Islet of Langerhans (tissue), 1 donor: ENCODE measurements around the gene HOXC12.

Experiments used
- FAIRE-seq: peaks from one replicate; lab custom pipeline; 2011; peaks lifted over from hg19 to GRCh38; lab: Jason Lieb, UNC

Gene HOXC12

GRCh38 chr12:53956251-53956887, 1.7 kb downstream of the HOXC12 start:
- FAIRE-seq = no peak

DNA sequence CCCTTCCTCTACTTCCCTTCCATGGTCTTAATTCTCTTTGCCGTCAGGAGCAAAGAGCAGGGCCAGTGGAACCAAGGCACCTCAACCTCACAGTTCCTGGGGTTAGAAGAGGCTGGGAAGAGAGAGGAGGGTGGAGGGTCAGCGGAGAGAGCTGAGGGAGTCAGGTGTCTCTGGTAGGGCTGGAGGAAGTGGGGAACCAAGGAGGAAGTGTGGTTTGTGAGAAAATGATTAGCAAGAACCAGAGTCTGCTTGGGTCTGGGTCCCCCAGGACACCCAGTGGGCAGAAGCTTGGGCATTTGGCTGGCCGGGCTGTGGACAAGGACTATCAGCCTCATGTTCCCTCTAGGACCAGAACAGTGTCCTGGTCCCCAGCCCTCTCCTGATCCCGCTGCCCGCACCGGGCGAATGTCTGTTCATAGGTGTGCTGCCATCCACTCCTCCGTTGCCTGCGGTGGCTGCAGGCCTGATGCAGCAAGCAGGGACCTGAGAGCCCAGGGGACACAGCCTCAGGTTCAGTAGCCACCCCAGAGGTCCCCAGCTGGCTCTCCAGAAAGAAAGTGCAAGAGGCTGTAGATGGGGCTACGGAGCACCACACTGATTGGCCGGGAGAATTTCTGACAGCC, 2.3 kb downstream of the HOXC12 start:
- FAIRE-seq = no peak

DNA sequence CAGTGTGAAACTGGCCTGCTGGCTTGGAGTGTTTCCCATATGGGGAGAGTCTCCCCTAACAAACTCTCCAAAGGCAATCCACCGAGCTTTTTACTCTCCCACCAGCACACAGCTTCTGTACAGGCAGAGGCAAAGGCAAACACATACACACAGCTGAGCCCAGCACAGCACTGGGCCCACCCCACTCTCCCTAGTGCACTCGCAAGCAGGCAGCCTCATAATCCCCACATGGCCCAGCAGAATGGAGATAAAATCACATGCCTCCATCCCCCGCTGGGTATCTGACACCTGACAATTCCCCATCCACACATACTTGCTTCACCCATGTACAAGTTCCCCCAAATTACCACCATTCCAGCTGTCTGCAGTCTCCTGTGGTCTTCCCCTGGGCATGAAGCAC, 3.4 kb downstream of the HOXC12 start:
- no peak for FAIRE-seq

- FAIRE-seq = no peak
These were observed 4.6 kb downstream of the HOXC12 start for GRCh38 chr12:53959314-53959713.

- no peak for FAIRE-seq
These were observed 5.7 kb downstream of the HOXC12 start for GRCh38 chr12:53960187-53961024.

DNA sequence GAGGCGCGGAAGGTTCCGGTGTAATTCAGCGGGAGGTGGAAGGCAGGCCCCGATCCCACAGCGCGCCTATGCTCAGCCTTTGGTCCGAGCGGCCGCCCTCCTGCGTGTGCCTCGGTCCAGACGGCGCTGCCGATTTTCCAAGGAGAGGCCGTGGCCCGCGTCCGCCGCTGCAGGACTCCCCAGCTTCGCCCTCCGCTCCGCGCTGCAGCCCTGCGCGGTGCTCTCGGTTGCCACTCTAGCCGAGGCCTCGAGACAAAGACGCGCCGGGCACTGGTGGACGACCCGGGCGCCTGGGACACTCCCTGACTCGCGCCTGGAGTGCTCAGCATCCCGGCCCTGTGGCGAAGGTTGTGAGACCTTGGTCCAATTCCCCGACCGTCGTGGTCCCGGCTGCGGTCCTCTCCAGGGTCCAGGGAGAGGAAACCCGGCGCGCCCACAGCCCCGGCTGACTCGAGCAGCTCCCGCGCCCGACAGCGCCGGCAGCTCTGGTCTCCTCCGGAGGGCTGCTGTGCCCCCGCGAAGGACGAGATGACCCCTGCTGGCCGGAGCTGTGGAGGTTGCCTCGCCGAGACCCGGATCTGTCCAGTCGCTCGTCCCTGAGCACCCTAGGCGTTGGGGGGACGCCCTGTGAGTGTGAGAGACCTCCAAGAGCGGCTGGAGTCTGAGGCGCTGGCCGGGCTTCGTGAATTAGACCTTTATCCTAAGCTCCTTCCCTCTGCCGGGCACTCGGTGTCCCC, 6.5 kb downstream of the HOXC12 start:
- FAIRE-seq = no peak

GRCh38 chr12:53963005-53963404, 8.3 kb downstream of the HOXC12 start:
- FAIRE-seq = no peak

- no peak for FAIRE-seq
These were observed 9.0 kb downstream of the HOXC12 start for GRCh38 chr12:53963434-53964314.

GRCh38 chr12:53964315-53964713, 9.6 kb downstream of the HOXC12 start:
- no peak for FAIRE-seq

DNA sequence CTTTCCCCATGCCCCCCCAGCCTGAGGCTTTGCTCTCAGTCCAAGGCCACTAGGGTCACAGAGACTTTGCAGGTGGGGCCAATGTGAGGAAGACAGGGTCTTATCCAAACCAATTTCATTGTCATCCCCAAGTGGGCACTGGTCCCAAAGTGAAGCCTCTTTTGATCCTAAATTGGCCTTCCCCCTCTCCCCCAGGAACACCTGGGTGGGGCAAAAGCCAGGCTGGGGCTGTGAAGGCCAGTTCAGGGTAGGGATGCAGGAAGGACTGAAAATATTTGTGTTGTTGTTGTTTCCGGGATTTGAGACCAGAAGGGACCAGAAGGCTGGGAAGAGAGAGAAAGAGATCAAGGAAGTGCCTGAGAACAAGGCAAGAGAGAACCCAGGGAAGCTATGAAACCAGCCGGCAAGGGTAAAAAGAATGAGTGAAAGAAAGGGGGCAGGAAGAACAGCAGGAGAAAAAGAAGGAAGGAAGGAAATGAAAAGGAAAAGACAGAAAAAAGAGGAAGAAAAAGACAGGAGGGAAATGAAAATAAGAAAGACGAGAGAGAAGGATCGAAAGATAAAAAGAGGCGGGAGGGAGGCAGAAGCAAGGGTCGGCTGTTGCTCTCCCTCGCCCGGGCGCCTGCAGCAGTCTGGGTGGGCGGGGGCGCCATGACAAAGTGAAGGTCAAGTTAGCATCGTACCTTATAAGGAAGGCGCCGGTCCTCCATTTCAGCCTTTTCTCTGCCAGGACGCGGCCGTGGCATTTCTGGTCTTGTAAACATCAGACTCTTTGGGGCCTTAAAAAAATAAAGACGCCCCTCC, 10.8 kb downstream of the HOXC12 start:
- no peak for FAIRE-seq

DNA sequence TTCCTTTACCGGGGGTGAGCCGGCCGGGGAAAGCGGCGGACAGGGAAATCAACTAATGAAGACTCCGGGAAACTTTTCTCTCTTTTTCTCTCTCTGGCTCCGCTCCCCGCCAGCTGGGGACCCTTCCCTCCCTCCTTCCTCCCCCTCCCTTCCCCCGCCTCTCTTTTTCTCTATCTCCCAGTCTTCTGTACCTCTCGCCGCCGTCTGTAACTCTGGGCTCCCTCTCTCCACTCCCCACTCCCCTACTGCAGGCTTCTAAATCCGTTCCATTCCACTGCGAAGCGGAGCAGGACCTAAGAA, 11.3 kb downstream of the HOXC12 start:
- no peak for FAIRE-seq

DNA sequence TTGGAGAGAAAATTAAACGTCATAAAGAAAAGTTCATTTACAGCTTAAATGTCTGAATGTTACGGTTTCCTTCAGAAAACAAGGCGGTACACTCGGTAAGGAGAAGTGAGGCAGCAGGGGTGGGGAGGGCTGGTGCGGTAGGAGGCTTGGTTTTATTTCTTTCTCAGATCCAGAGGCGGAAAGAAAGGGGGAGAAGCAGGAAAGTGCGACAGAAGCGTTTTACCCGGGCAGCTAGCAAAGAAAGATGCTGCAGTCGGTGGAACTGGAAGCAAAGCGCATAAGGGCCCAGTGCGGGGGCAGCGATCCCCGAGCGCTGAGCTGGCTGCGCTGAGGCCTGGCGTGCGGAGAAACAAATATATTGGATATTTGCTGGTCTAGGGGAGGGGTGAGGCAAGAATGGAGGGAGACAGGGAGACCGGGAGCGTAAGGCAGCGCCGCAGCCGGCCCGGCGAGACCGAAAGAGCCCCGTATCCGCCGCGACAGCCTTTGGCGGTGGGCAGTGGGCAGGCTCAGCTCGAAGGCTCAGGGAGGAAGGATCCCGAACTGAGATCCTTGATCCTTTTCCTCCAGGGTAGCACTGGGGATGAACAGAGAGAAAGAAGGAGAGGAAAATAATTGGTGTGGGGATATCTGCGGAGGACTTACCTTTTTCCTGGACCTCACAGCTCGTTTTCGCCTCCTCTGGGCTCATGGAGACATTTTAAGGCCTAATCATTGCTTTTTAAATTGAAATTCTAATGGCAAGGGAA, 11.9 kb downstream of the HOXC12 start:
- no peak for FAIRE-seq

- no peak for FAIRE-seq
These were observed 12.8 kb downstream of the HOXC12 start for GRCh38 chr12:53967421-53967925.

GRCh38 chr12:53968214-53969127, 13.8 kb downstream of the HOXC12 start:
- FAIRE-seq = no peak

DNA sequence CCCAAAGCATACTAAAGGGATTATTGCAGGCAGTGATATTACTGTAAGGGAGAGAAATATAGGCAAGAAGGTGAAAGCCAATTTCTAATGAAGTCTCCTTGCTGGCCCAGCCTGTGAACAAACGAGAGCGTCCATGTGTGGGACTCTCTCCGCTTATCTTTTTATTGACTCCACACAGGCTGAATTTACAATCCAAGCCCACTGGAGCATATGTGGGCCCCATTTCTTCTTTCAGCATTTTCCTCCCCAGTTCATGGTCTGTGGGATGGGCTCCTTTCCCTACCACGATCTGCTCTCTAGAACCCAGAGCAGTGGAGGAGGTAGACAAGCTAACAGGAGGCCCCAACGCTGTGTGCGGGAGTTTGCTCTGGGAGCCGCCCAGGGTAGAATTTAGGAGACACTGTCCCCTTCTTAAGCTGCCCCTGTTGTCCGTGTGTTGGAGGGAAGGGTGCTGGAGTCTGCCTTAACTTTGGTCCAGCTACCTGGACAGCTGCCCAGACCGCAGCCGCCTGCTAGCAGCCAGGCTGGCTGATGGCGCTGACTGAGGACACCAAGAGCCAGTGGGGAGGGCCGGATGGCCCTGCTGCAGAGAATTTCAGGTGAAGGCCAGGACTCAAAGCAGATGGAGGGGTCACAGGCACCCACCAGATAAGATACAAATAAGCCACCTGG, 15.0 kb downstream of the HOXC12 start:
- FAIRE-seq = no peak

DNA sequence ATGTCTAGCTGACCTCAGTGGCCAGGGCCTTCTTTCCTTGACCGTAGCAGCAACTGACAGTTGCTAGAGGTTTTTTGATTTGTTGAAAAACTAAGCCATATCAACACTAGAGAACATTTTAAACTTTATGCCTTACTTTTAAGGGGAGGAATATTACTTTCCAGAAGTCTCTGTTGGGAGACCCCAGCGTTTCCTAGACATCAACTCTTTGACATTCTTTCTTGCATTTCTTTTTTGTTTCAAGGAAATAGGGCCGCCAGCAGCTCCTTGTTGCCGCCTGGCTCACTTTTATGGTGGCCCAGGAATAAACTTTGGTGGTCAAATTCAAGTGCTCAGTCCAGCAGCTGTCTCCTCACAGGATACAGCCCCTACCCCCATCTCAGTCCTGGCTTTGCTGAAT, 15.7 kb downstream of the HOXC12 start:
- FAIRE-seq = no peak

DNA sequence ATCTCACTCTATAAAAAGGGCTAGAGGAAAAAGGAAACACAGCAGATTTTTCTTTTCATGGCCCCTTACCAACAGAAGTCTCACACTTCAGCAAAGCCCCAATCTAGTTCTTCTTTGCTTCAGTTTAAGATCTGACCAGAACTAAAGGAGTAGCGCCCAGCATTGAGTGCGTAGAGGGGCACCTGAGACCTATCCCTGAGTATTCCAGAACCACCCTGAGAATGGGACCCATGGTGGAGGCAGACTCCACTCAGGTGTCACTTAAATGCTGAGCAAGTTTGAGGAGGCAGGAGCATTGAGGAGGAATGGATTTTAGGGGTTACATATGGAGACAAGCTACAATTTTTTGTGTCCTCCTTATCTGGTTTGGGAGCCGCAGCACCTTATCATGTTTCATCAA, 16.4 kb downstream of the HOXC12 start:
- FAIRE-seq = no peak

DNA sequence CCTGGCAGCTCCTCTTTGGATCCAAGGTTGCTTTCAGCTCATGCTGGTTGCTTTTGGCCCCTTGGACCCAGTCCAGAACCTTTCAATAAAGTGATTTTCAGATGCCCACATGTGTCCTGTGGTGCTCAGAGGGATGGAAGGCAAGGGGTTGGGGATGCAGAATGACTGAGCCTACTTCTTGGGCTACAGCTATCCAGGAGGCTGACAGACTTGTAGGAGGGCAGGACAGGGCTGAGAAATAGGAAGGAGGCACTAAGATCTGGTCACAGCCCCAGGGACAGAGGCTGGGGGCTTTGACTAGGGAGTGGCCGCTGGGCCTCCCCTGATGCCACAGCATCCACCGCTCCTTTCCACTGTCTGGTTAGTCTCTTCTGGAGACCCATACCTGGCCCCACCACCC, 17.0 kb downstream of the HOXC12 start:
- FAIRE-seq = no peak
